GM20000 (cell line): Measurements from ENCODE around the gene OPALIN.

Experiments used
- DNase-seq: peaks from one replicate; pipeline ENCODE4 v3.0.0; 2012; ENCODE audit warnings: low spot score
- CTCF ChIP-seq: IDR thresholded peaks from 2 replicates; pipeline ENCODE4 v1.5.1; 2012; ENCODE audit warnings: mild to moderate bottlenecking, control low read depth; ENCODE audit errors: extremely low read depth, missing control alignments

Gene OPALIN

GRCh38 chr10:96397902-96398301 is 39.1 kb upstream of the OPALIN start:
- no peak for TF ChIP-seq CTCF

GRCh38 chr10:96395931-96396877 is 37.4 kb upstream of the OPALIN start:
- peak; percentile 86 for TF ChIP-seq CTCF
- DNase-seq = peak; percentile 82

More at GRCh38 chr10:96397902-96398301, 39.1 kb upstream of the OPALIN start:
- no peak for DNase-seq

- no peak for DNase-seq
These were observed 31.7 kb upstream of the OPALIN start for GRCh38 chr10:96390460-96390864.

GRCh38 chr10:96389785-96390184 is 31.0 kb upstream of the OPALIN start:
- TF ChIP-seq CTCF = no peak

More at GRCh38 chr10:96390460-96390864, 31.7 kb upstream of the OPALIN start:
- TF ChIP-seq CTCF = no peak

GRCh38 chr10:96387601-96388000 is 28.8 kb upstream of the OPALIN start:
- DNase-seq = no peak

More at GRCh38 chr10:96389785-96390184, 31.0 kb upstream of the OPALIN start:
- DNase-seq = no peak

GRCh38 chr10:96387161-96387560 is 28.4 kb upstream of the OPALIN start:
- DNase-seq = no peak
- no peak for TF ChIP-seq CTCF

More at GRCh38 chr10:96387601-96388000, 28.8 kb upstream of the OPALIN start:
- no peak for TF ChIP-seq CTCF

GRCh38 chr10:96384506-96384905 is 25.7 kb upstream of the OPALIN start:
- no peak for TF ChIP-seq CTCF
- DNase-seq = no peak
